ENCODE measurements around the gene NCKAP5.
"Not testable (repeated sequence)": the region's sequence is repeated elsewhere in the genome, so short reads cannot be mapped to it uniquely, and the experiment has no call there.

The NCKAP5 gene

DNA sequence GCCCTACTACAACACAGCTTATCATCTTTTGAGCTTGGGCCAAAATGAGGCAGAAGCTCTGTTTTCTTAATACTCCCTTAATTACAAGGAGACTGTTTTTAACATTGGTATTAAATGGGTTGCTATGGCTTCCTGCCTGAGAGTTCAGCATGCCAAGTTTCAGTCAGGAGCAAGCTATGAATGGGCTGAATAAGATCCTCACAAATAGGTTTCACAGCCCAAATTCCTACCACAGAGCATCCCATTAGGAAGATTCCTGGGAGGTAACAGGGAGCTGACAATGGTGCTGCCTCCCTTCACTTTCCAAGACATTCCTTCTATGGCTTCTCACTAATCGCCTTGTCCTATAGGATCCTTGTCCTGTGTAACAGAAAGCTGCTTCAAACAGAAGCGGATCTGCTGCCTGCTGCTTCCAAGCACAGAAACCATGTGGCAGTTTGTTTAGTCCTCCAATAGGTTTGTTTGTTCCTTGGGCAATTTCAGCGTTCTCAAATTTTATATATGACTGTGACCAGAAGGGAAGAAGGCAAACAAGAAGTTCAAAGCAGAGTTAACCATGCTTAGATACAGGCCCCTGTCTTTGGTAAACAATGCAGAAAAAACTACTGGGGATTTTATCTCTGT, 70.9 kb downstream of the NCKAP5 start:
- DNase-seq (ENCODE audit: low spot score) = peak; percentile 12

DNA sequence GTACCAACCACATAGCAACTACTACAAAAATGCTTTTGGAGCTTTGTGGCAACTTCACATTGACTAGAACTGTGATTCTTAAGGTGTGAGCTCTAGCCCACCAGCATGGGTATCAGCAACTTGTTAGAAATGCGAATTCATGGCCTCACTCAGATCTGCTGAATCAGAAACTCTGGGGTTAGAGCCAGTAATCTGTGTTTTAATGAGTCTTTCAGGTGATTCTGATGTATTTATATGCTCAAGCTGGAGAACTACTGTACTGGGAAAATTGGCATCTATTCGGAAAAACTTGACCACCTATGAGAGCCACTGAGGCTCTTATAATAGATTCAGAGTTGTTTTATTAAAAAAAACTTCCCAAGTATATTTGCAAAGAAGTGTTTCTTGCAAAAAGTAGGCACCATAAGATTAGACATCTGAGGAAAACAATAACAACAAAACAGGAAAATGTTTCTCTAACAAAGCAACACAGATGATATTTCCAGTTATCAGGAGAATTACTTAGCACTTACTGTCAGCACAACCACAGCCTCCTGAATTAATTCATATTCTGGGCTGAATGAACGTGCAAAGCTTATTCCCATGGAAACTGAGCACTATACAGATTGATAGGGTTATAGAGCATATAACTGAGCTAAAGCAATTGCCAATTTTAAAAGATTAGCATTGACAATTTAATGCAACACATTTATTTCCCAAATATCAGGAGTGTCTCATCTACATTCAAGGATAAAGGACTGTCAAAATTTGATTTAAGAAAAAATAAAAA, 71.6 kb downstream of the NCKAP5 start:
- no peak for DNase-seq (ENCODE audit: low spot score)

DNA sequence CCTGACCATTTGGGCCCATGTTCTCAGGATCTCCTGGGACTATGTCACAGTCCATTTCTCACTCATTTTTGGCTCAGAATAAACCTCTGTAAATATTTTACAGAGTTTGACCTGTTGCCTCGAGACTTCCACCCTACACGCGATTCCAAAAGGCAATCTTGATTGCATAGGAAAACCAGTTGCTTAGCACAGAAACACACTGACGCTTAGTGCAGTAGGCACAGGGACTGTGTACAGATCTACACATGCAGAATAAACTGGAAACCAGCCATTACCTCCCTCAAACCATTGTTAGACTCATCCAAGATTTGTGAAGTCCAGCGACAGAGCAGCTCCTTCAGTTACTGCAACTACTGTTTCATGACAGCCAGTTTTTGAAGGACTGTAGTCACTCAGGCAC, 73.0 kb downstream of the NCKAP5 start:
- DNase-seq (ENCODE audit: low spot score) = no peak

DNA sequence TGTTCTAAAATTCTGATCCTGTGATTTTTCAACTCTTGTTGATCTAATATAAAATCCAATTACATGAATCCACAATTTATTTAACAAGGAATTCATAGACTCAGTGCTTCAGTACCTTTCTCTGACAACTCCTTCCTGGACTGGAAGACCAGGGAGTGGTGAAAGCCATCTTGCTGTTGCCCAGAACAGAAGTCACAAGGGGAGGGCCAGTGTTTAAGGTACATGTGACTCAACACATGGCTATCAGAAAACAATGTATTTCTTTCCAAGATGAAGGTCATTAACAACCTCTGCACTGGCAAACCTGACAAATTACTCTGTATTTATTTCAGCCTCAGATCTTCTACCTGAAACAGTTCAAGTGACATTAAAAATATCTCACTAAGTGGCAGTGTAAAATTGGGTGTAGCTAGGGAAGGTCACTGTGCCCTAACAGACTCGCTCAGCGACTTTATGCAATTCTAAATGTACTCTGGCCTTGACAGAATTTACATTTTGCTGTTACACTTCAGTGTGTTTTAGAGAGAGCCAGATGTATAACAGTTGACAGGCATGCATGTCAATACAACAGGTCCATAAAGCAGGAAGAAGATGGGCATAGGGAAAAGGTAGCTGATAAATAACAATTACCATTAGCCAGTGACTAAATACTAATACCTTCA, 75.4 kb downstream of the NCKAP5 start:
- DNase-seq (ENCODE audit: low spot score) = no peak

DNA sequence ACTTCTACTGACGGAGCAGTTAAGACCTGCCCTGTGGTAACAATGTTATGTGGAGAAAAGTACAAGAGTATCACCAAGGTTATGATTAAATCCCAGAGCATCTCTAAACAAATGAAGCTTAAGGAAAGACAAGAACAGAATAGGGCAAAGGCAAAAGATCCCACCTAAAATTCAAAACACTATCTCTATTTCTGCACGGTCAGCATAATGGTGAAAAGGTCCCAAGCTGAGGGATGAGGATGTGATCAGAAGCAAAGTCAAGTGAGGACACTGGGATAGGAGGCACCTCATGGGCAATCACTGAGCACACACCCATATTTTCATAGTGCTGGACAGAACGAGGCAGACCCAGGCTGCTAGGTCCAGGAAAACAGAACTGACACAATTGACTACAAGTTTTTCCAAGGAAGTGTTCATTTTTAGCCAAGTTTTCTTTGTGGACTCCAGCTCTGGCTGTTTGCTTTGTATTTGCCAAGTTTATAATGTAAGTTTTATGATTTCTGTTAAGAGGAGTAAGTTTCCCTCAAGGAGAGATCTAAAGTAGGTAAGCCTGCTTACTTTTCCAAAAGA, 77.8 kb downstream of the NCKAP5 start:
- no peak for DNase-seq (ENCODE audit: low spot score)

DNA sequence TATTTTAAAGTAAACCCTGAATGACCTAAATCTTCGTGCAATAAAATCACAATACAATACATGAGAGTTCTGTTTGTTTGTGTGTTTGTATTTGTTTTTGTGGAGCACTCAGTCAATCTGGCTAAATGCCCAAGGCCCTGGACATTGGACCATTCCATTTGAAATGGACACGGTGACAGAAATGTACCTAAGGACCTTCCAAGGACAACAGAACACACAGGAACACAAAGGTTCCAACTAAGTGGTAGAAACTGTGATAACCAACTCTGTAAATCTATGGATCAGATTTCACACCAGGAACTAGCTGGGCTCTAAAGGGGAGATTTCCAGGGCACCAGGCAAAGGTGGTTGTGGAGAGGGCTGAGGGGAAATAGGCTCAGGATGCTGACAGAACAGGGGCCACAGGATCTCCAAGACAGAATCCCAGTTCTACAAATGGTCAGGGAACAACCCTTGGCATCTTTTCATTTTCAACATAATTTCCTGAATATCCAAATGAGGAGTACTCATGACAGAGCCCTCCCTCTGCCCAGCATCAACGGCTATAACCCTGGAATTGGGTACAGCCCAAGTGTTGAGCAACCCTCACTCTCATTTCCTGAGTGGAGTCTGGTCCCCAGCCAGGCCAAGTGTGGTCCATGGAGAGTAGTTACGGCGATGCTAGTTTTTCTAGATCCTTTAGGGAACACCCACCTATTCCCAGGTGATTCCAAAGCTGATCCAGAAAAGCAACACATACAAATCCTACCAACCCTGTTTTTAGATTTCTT, 78.4 kb downstream of the NCKAP5 start:
- DNase-seq (ENCODE audit: low spot score) = no peak

DNA sequence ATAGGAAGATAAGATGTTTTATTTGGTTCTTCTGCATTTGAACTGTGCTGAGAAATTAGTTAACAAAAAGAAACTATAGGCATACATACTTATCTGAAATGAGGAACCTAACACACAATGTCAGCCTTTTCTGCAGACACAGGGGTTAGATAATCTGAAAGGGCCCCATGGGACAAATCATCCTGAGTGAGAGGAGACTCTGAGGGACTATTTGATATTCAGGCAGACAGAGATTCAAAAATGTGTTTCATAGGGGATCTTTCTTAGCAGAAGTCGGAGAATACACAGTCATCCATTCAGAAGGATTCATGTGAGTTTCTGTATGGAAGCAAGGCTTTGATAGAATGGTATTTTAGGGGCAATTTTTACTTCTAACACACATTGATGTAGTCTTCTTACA, 79.1 kb downstream of the NCKAP5 start:
- no peak for DNase-seq (ENCODE audit: low spot score)

DNA sequence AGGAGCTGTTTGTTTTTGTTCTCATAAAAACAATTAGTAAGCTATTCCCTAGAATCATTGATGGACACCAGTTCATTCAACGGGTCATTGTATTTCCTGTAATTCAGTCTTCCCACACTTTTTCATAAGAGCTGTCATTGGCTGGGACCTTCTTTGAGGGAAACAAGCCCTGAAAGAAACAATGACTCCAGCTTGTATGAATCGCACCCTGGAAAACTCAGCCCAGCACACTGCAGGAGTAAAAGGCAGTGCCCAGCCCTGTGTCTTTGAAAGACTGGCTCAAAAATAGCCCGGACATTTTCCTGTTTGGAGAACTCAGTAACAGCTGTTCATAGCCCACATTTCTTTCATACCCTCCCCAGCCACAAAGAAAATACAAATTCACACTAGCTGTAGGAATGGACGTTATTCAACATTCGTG, 81.5 kb downstream of the NCKAP5 start:
- DNase-seq (ENCODE audit: low spot score) = peak; percentile 29

DNA sequence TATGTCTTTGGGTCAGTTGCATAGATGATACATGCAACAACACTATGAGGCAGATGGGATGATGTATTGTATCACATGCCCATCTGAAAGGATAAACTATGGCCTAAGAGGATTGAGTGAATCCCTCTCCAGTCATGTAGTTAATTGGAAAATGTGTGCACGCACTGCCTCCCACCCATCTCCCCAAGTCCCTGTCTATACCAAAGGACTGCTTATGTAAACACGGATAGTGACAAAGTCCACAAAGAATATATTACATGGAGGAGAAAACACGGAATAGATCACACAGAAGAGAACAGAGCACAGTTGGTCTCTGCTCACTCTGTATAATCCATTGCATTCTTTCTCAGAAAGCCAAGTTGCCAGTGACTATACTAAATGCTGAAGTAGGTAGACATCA, 82.4 kb downstream of the NCKAP5 start:
- no peak for DNase-seq (ENCODE audit: low spot score)

DNA sequence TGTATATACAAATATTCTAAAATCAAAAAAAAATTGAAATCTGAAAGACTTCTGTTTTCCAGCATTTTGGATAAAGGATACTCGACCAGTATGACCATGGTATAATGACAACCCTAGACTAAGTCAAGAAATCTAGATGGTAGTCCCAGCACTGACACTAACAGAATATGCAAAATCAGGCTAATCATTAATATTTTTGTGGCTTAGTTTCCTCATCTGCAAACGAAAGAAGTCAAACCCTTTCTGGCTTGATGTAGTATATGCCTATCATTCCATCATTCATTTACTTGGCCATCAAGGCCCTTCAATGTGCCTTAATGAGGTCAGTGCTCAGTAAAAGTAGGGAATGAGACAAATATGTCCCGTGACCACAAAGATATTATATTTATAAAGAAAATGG, 83.5 kb downstream of the NCKAP5 start:
- DNase-seq (ENCODE audit: low spot score) = no peak

DNA sequence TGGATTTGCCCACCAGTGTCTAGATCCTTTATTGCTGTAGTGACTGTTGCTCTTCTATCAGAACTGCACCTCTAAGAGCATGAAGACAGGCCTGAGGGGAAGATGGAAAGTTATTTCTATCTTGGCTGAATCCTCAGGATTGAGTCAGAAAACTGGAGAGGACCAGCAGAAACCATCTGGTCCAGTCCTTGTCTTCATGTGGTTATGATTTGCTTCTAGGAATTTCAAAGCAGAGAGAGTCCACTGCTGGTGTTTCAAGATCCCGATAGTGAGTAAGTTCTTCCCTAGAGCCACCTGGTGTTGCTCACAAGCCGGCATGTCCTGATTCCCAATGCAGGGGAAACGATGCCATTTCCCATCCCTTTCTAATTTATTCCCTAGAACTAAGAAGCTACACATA, 84.2 kb downstream of the NCKAP5 start:
- peak; percentile 11 for DNase-seq (ENCODE audit: low spot score)

DNA sequence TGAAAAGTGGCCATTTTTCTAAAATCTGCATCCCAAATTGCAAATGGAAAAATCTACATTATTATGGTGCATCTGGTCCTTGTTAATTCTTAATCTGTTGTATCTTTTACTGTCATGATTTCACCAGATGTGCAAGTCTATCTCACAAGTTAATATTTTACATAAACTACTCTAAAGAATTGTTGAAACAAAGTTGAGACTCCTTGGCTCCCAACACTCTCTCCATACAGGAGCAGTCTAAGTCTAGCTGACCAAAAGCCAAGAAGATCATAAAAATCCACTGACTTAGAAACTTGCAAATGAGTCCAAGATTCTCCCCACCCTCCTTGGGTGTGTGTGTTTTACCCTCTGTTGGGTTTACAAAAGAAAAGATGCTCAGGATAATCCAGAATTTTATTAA, 85.1 kb downstream of the NCKAP5 start:
- no peak for DNase-seq (ENCODE audit: low spot score)

DNA sequence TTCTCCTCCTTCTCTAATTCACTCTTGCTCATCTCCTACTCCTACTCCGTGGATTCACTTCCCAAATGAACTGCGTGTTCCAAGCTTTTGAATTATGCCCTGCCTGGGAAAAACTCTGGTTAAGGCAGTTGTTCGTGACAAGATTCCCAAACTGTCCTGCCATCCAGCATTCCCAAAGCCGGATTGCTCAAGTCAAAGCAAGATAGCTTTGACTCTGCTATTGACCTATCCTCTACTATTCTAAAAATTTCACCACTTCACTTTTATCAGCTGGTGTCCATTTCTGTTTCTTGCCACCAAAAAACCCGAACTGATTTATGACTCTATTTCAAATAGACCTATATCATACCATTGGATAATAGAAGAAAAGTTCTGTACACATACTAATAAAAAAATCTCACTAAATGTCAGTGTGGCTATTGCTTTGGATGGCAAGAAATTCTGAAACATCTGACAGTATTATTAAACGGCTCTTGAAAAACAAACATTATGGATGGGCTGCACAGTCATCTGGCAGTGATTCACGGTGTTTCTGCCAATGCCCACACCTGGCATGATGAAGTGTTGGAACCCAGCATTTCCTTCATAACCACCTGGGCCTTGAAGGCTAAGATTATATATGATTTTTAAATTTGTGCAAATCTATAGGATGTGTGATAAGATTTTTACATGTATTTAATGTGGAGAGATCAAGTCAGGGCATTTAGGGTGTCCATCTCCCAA, 87.4 kb downstream of the NCKAP5 start:
- DNase-seq (ENCODE audit: low spot score) = no peak

DNA sequence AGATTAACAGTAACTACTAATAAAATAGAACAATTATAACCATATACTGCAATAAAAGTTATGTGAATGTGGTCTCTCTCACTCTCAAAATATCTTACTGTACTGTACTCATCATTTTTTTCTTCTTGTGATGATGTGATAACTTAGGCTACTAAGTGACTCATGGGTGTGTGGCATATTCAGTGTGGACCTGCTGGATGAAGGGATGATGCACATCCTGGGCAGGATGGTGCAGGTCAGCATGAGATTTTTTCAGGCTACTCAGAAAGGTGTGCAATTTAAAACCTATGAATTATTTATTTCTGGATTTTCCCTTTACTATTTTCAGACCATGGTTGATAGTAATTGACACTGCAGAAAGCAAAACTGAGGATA, 90.7 kb downstream of the NCKAP5 start:
- DNase-seq (ENCODE audit: low spot score) = peak; percentile 26

DNA sequence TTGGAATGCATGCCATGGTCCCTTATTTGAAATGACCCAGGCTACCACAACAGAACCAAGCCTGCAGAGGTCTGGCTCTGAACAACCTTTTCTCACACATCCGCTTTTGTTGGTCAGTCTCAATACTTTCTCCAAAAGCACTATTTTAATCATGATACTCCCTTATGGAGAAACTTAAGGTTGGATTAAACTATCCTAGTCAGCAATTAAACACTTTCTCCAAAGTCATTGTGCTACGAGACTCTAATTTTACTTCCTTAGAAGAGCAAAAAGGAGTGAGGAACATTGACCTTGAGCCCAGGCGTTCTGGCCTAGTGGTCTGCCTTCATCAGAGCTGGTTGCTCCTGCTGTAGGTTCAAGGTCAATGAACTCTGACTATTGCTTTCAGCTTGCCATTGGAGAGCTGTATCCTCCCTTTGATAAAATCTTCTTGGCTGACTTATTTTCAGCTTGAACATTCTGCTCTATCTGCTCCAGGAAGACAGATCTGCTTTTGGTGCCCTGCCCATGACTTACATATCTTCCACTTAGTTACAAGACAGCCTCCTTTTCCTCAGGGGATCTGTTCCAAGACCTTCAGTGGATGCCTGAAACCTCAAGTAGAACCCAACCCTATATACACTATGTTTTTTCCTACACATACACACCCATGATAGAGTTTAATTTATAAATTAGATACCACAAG, 91.2 kb downstream of the NCKAP5 start:
- no peak for DNase-seq (ENCODE audit: low spot score)

DNA sequence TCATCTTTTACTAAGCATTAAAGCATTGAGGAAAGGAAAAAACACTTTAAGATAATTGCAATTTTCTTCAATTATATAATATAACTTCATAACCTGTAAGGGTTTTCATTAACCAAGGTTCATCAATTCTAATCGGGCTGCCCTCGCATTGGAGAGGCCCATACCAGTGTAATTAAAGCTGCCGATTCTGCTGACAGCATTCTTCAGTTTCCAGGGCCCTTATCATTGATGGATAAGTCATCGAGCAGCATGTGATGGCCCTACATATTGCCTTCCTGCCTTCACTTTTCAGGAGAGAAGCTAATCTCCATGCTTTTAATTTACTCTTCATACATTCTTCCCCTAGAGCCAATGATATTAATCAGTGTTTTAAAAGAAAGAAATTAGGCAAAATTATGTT, 92.0 kb downstream of the NCKAP5 start:
- no peak for DNase-seq (ENCODE audit: low spot score)

DNA sequence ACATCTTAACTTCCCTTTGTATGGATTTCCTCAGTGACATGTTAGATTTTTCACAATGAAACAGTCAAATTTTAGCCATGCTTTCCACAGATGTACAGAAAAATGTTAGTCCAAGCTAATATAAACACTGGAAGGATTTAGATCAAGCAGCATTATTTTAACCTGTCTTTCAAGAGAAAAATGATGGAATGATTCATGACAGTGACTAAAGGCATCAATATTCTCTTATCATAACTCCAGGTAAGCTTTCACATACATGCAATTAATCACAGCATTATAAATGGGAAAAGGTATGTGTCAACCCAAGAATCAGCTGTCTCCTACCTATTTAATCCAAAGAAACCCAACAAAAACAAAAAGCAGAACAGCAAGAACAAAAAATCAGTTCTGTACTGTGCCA, 92.7 kb downstream of the NCKAP5 start:
- DNase-seq (ENCODE audit: low spot score) = no peak

DNA sequence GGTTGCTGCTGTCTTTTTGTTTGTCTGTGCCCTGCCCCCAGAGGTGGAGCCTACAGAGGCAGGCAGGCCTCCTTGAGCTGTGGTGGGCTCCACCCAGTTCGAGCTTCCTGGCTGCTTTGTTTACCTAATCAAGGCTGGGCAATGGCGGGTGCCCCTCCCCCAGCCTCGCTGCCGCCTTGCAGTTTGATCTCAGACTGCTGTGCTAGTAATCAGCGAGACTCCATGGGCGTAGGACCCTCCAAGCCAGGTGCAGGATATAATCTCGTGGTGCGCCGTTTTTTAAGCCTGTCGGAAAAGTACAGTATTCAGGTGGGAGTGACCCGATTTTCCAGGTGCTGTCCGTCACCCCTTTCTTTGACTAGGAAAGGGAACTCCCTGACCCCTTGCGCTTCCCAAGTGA, 97.8 kb downstream of the NCKAP5 start:
- not testable (repeated sequence) for DNase-seq (ENCODE audit: low spot score)

DNA sequence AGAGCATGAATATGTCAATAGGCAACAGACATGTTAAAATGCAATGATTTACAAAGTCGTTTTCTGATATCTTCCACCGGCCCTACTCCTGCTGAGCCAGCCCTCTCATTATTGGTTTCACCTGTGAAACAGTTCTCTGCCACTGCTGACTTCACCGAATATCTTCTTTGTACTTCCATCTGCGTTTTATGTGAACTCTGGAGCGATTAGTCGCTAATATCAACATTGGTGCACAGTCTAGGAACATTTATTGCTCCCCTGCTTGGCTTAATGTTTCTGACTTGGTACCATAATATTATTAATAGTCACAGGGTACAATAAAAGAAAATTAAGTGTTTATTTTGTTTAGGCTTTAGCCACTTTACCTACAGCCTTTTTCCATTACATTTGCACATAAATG, 105.5 kb downstream of the NCKAP5 start:
- no peak for DNase-seq (ENCODE audit: low spot score)

DNA sequence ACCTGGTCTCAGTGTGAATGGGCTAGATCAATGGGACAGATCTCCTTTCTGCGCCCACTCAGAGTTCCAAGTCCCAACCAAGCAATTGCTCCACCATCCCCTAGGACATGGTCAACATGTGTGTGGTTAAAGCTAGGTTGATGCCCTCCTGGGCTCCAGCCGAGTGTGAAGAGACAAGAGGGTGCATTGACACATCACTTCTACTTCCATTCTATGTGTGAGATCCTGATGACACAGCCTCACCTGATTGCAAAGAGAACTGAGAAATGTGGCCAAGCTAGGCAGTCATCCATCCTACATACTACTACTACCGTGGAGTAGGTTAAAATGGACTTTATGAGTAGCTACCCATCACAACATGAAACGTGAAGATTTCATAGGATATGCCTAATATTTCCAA, 106.8 kb downstream of the NCKAP5 start:
- no peak for DNase-seq (ENCODE audit: low spot score)

DNA sequence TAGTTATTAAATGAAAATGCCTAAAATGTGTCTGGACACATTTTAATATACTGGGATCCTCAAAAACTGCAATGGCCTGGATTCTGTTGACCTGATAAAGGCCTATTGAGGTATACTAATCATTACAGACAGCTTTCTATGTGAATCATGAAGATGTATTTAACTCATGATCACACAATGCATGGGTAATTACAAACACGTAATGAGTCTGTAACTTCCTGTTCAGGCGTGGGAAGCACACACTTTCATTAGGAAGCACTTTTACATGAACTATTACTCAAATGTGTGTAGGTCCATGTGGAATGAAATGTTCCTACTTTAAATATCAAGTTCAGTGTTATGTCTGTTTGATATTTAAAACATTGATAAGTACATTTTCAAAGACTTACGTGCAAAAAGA, 108.7 kb downstream of the NCKAP5 start:
- no peak for DNase-seq (ENCODE audit: low spot score)

Measured in hepatic stellate cell (primary cell).